NOMO-1 treated with DMSO at 0.1 percent for 48 hours (cell line): ENCODE data around the gene NFKBIB.
"Not testable (repeated sequence)": the region's sequence is repeated elsewhere in the genome, so short reads cannot be mapped to it uniquely, and the experiment has no call there.

ENCODE experiments used
- DNase-seq: peaks from one replicate; lab custom pipeline; 2025; ENCODE audit not compliant: unreplicated experiment; lab: John Stamatoyannopoulos, UW

Gene NFKBIB

DNA sequence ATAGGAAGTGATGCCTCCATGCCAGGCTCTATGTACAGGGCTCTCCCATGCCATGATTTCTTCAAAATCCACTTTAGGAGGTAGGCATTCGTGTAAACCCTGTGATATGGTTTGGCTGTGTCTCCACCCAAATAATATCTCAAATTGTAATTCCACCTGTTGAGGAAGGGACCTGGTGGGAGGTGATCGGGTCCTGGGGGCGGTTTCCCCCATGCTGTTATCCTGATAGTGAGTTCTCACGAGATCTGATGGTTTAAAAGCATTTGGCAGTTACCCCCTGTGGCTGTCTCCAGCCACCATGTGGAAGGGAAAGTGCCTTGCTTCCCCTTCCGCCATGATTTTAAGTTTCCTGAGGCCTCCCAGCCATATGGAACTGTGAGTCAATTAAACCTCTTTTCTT is 22.7 kb downstream of the NFKBIB start:
- no peak for DNase-seq

DNA sequence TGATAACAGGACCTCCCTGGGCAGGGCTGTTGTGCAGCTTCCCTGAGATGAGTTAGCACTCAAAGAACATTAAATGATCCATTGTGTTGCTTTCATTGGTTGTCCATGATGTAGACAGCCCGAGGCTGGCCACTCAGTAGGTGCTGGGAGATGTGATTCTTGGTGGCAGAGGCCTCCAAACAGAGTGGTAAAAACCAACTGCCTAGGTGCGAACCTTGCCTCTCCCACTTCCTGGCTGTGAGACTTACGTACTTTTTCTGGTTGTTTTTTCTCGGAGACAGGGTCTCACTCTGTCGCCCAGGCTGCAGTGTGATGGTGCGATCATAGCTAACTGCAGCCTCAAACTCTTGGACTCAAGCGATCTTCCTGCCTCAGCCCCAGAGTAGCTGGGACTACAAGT is 24.6 kb downstream of the NFKBIB start:
- DNase-seq: no peak

DNA sequence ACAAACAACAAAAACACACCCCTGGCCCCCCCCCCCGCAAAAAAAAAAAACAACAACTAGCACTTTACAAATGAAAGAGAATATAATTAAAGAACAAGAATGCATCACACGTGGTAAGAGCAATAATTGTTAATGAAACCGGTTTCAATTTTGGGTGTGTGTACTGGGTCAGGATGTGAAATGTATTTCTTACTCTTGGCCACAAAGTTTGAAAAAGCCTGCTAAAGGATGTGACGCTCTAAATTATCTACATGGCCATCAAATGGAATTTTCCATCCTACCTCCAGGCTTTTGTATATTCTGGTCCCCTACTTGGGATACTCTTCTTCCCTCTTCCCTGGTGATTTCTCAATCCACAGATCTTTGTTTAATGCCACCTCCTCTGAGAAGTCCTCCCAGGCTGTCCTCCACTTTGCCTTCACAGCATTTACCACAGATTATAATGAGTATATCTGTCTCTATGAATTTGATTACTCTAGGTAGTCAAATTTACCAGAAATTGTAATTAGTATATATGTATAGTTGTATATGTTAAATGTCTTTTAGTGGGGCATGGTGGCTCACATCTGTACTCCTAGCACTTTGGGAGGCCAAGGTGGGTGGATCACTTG is 28.7 kb downstream of the NFKBIB start:
- DNase-seq: no peak

DNA sequence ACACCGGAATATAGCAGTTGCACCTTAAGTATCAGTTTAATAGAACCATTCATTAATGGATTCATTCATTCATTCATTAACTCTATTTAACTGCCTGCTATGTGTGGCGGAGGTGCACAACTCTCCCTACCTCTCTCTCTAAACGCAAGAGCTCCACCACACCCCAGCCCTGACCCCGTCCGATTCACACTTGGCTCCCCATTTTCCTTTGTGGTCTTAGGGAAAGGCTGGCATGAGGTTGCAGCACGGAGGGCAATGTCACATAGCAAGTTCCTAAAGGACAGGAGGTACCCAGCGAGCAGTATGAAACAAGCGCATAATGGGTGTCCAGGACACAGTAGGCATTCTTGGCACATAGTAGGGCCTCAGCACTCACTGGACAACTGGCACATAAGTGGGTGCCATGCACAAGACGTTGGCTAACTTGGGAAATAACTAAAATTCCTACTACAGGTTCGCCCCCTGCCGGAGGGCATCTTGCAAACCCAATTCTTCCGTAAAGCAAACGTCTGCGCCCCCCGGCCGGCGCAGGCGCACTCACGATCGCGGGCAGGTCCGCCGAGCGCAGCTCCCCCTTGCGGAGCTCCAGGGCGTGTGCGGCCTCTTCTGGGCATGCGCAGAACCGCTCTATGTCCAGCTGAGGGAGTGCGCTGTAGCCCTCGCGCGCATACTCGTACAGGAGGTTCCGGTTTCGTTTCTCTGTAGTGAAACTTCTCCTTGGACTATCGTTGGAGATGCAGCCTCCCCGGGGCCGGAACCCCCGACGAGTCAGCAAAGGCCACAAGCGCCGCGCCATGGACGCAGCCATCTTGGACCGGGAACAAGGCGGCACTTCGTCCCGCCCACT is 30.4 kb downstream of the NFKBIB start, which contains the start of gene SARS2:
SARS2 (minus strand) TSS at position 835 of the 847 bp plus-strand sequence; CDS start at position 808, 27 bp downstream.
- peak; percentile 94 for DNase-seq

DNA sequence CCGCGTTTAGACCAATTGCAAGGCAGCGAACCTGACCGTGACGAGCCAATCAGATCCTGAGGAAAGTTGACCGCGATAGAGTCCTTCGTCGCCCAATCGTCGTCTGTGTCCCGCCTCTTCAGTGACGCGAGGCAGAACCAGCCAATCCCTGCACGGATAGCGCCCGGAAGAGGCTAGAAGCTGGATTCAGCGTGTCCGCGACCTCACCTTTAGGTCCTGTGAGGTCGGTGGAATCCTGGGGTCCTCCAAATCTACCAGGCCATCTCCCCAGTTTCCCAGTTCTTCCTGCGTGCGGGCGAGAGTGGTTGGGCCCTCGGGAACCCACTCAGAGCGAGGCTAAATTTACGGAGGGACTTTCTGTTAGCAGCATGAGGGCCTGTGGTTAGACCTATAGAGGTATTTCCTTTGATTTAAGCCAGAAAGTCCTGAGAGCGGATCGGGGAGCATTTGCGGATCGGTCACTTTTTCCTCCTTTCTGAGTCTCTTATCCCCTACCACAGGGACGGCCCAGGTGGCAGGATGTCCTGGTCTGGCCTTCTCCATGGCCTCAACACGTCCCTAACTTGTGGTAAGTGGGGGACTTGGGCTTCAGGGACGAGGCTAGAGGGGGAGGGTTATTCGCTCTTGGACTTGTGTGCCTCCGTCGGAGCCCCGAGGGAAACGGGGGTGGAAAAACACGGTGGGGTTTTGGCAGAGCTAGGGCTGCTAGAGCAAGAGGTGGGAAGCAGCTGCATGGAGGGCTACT is 31.2 kb downstream of the NFKBIB start, which contains the start of gene MRPS12:
MRPS12 (plus strand) TSS at position 169 of the 745 bp plus-strand sequence; CDS start at position 520, 351 bp downstream.
- DNase-seq: peak; percentile 98

DNA sequence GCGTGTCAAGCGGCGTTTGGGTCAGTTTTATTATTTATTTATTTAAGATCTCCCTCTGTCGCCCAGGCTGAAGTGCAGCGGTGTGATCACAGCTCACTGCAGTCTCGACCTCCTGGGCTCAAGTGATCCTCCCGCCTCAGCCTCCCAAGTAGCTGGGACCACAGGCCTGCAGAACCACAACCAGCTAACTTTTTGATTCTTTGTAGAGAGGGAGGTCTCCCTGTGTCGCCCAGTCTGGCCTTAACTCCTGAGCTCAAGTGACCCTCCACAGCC is 31.7 kb downstream of the NFKBIB start:
- DNase-seq: no peak

DNA sequence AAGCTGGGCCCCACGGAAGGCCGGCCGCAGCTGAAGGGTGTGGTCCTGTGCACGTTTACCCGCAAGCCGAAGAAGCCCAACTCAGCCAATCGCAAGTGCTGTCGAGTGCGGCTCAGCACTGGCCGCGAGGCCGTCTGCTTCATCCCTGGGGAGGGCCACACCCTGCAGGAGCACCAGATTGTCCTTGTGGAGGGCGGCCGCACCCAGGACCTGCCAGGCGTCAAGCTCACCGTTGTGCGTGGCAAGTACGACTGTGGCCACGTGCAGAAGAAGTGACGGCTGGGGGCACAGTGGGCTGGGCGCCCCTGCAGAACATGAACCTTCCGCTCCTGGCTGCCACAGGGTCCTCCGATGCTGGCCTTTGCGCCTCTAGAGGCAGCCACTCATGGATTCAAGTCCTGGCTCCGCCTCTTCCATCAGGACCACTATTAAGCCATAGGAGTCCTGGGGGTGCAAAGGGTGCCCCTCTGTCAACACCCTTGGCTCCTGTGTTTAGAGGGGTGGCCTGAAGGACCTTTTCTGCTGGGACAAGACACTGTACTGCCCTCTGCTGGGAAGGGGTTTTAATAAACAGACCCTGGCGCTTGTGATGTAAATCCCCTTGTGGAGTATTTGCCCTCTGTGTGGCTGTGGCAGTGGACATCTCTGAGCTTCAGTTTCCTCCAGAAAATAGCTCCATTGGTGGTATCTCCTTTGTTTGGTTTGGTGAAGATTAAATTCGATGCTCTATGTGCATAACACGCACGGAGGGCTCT is 32.8 kb downstream of the NFKBIB start:
- DNase-seq: no peak

DNA sequence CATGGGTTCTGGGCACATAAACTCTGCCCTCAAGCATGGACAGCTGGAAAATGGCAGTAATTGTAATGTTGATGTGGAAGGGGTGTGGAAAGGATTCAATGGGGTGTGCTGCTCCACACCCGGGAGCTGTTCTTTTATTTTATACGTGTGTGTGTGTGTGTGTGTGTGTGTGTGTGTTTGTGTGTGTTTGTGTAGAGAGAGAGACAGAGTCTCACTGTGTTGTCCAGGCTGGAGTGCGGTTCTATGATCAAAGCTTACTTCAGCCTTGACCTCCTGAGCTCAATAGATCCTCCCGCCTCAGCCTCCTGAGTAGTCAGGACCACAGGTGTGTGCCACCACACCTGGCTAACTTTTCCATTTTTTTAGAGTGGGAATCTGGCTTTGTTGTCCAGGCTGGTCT is 33.8 kb downstream of the NFKBIB start:
- DNase-seq: no peak

DNA sequence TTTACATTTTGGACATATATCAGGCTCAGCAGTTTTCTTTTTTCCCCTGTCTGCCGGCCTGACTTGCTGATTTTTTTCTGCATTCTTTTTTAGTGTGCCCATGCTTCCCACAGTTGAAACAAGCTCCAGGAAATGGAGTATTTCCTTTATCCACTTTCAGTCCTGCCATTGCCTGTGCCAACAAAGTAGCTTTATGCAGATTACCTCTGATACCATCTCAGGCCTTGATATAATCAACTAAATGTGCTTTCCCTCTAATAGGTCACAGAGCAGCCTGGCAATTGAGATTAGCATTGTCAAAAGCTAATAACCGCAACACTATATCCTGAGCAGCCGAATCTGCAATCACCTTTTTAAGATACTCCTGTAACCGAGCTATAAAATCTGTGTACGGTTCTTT is 40.2 kb downstream of the NFKBIB start:
- DNase-seq: no peak

DNA sequence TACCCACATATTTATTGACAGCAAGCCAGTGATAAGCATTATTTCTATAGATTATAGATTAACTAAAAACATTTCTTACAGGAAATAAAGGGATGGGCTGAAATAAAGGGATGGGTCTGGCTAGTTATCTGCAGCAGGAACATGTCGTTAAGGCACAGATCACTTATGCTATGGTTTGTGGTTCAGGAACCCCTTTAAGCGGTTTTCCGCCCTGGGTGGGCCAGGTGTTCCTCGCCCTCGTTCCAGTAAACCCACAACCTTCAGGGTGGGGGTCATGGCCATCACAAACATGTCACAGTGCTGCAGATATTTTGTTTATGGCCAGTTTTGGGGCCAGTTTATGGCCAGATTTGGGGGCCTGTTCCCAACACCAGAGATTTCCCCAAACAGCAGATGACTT is 41.7 kb downstream of the NFKBIB start:
- DNase-seq: not testable (repeated sequence)

DNA sequence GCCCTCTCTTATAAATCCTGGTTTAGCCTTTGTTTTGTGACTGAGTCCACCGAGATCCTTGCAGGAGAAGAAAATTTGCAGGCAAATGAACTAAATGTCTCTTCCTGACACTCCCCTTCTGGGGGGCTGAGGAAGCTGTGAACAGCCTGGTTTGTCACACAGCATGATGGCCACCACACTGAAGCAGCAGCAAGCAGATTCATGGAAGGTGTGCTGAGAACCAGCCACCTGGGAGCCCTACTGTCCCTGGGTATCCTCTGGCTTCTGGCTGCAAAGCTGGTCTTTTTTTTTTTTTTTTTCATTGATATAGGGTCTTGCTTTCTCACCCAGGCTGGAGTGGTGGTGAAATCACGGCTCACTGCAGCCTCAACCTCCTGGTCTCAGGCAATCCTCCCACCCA is 42.2 kb downstream of the NFKBIB start:
- DNase-seq: no peak

DNA sequence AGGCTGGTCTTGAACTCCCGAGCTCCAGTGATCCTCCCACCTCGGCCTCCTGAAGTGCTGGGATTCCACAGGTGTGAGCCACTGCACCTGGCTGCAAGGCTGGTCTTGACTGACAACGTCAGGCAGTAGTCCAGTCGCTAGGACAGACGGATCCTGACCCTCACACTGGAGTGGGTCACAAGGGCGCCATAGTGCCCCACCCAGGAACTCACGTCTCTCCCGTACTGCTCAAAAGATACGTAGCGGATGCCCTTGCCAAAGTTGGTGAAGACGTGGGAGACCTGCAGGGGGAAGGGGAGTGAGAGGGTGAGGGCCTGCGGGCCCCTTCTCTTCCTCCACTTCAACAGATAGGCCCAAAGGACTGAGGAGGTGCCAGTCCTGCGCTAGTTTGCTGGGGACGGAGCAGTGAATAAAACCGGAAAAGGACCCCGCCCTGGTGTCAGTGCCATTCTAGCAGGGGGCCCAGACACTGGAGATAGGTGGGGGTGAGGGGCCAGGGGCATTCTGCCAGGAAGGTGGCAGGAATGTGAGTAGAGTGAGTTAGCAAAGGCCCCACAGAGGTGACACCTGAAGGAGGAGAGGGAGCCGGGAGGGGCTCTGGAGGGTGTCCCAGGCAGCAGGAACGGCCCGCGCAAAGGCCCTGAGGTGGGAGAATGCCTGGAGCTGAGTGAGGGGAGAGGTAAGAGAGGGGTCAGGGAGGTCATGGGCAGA is 42.9 kb downstream of the NFKBIB start:
- DNase-seq: no peak

DNA sequence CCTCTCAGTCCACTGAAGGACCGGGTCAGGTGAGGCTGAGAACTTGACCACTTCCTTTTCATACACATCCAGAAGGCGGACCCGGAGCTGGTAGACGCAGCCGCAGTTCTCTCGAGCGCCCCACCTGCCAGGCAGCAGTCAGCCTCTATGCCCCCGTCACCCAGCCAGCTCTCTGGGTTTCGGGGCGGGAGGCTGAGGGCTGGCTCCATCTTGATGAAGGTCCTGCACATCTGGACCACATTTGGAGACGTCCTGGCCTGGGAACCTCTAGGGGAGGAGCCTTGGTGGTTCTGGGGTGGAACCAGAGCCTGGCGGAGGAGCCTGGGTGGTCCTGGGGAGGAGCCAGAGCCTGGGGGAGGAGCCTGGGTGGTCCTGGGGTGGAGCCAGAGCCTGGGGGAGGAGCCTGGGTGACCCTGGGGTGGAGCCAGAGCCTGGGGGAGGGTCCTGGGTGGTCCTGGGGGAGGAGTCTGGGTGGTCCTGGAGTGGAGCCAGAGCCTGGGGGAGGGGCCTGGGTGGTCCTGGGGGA is 45.3 kb downstream of the NFKBIB start:
- DNase-seq: no peak

DNA sequence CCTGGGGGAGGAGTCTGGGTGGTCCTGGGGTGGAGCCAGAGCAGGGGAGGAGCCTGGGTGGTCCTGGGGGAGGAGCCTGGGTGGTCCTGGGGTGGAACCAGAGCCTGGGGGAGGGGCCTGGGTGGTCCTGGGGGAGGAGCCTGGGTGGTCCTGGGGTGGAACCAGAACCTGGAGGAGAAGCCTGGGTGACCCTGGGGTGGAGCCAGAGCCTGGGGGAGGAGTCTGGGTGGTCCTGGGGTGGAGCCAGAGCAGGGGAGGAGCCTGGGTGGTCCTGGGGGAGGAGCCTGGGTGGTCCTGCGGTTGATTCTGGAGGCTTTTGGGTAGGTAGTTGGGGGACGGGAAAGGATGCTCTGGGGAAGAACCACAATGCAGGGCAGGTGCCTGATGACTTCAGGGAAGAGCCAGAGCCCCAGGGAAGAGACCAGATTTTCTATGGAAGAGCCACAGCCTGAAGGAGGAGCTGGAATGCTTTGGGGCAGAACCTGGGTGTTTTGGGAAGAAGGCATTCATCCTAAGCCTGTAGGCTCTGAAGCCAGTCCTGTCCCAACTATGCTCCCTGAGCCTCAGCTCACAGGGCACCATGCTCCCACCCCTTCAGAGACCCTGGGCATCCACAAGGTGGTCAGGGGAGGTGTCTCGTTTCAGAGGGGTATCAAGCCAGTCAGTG is 45.9 kb downstream of the NFKBIB start:
- DNase-seq: no peak

DNA sequence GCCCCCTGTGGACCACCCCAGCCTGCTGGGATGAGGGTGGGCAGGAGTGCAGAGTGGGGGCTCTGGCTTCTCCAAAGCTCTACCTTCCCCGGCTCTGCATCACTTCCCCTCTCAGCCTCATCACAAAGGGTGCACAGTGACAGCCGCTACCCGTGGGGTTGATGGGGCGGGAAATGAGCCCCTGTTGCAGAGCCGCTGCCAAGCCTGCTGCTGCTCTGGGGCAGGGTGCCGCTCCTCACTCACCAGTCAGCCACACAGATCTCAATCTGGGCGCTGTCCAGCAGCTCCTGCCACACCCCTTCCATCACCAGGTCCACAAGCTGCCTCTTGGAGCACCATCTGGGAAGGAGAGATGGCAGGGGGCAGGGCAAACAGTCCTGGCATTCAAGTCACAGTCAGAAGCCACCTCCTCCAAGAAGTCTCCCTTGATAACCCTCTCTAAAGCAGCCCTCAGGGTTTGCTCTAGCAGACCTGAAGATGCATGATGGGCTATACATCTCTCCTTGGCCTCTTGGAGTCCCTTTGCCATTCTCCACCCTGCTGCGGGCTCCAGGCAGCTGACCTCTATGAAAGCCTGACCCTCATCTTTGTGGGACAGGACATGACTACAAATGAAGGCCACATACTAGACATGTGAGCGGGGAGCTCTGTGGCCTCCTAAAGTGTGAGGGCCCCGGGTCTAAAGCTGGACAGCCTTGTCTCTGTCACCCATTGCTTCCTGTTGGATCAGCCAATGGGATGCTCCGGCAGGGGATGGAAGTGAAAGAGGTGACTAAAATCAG is 46.7 kb downstream of the NFKBIB start:
- no peak for DNase-seq

DNA sequence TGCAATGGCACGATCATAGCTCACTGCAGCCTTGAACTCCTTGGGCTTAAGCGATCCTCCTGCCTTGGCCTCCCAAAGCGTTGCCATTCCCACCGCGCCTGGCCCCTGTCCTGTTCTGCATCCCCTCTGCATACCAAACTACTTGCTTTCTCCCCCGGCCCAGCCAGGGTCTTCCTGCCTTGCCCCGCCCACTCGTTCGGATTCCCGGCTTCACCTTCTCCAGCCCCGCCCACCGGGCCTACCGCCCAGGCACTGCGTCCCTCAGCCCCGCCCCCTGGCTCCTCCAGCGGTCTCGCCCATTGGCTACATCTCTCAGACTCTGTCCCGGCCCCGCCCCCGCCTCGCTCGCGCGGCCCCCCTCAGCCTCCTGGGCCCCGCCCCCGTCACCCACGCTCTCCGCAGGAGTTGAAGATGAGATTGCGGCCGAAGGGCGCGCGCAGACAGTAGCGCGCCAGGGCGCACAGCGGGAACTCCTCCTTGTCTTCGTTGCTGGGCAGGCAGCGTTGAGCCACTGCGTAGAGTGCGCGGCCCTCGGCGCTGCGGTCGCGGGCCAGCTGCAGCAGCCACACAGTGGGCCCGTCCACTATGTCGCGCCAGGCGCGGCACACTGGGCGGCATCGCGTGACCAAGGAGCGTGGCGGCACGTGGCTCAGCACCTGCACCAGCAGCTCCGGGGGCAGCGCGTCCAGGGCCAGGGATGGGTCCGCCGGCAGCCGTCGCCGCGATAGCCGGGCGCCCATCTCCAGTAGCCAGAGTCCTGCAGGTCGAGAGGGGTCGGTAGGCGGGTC is 50.0 kb downstream of the NFKBIB start:
- DNase-seq: peak; percentile 52

DNA sequence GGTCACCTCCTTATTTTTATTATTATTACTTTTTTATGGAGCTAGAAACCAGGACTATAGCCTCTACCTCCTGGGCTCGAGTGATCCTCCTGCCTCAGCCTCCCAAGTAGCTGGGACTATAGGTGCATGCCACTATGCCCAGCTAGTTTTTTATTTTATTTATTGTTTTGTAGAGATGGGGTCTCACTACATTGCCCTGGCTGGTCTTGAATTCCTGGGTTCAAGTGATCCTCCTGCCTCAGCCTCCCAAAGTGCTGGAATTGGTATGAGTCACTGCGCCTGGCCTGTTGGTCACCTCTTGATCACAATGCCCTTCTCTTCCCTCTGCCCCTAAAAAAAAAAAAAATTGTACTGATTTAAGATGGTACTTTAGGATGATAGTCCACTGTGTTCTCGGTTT is 51.4 kb downstream of the NFKBIB start:
- no peak for DNase-seq
